Gastroesophageal sphincter (tissue), 3 donors: ENCODE results near the gene AFG1L.

ENCODE experiments used
- POLR2AphosphoS5 ChIP-seq: sonication (generic); formaldehyde crosslinking; IDR thresholded peaks from one replicate; pipeline ENCODE4 v1.6.1; 2017; ENCODE audit warnings: antibody characterized with exemption
- TF ChIP-seq, protein P1 (sequence below), 4 experiments: fragments of 200-600 bp in 2 of 4; fragments of 450-650 bp in 2 of 4; sonication (generic) in 1 of 4; IDR thresholded peaks; one replicate each; pipeline ENCODE4 v1.5.1; 2017 to 2019; ENCODE audit warnings: antibody characterized with exemption in 4 of 4, mild to moderate bottlenecking in 2 of 4, moderate library complexity in 2 of 4

GRCh38 chr6:108304646-108305045, 9.8 kb downstream of the AFG1L start:
- TF ChIP-seq POLR2AphosphoS5 = no peak
- TF ChIP-seq, protein P1, sequence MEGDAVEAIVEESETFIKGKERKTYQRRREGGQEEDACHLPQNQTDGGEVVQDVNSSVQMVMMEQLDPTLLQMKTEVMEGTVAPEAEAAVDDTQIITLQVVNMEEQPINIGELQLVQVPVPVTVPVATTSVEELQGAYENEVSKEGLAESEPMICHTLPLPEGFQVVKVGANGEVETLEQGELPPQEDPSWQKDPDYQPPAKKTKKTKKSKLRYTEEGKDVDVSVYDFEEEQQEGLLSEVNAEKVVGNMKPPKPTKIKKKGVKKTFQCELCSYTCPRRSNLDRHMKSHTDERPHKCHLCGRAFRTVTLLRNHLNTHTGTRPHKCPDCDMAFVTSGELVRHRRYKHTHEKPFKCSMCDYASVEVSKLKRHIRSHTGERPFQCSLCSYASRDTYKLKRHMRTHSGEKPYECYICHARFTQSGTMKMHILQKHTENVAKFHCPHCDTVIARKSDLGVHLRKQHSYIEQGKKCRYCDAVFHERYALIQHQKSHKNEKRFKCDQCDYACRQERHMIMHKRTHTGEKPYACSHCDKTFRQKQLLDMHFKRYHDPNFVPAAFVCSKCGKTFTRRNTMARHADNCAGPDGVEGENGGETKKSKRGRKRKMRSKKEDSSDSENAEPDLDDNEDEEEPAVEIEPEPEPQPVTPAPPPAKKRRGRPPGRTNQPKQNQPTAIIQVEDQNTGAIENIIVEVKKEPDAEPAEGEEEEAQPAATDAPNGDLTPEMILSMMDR (IDR thresholded peaks at IDR 0.05) = no peak
